IMR-90 (cell line): ENCODE measurements around the gene CRYBB1. TPM values are rescaled to one million over a fixed set of nuclear protein-coding genes. Genes with fewer than 3 reads are reported as not detected.

Experiments
- ATAC-seq: fragments of 200-7000 bp; cut with Tn5 transposase; 2 replicates; pipeline ENCODE4 v1.9.1; 2020; ENCODE audit warnings: low read depth, mild to moderate bottlenecking, moderate library complexity
- BruUV-seq: library from RNA; stranded (reverse); fragments of 400-500 nt; replicated peaks from 2 replicates; lab custom pipeline; 2021; lab: Mats Ljungman, UMichigan
- CTCF ChIA-PET: fragments of 300-600 bp; formaldehyde crosslinking; extraction: SDS; loops from one replicate; lab custom pipeline; 2021; ENCODE audit warnings: antibody characterized with exemption; lab: Yijun Ruan, JAX
- POLR2A ChIA-PET: fragments of 300-600 bp; sonication (Branson Sonifier 250); formaldehyde crosslinking; loops from one replicate; lab custom pipeline; 2022; ENCODE audit warnings: antibody characterized with exemption; ENCODE audit not compliant: unreplicated experiment; lab: Charles Lee
- DNase-seq: peaks from one replicate; pipeline ENCODE4 v3.0.0; 2013
- H2AFZ ChIP-seq: replicated peaks from 2 replicates; pipeline ENCODE3; 2013; ENCODE audit warnings: low read length, mild to moderate bottlenecking; ENCODE audit not compliant: poor library complexity
- H2AK5ac ChIP-seq: 2 replicates; pipeline ENCODE4 v1.6.1; 2013; ENCODE audit warnings: low read depth, low read length, inconsistent platforms
- H2AK9ac ChIP-seq: replicated peaks from 2 replicates; pipeline ENCODE3; 2013; ENCODE audit warnings: mild to moderate bottlenecking, low read depth, low read length, moderate library complexity; ENCODE audit not compliant: poor library complexity
- H2BK120ac ChIP-seq: 2 replicates; pipeline ENCODE4 v1.6.1; 2013; ENCODE audit warnings: low read depth, low read length, inconsistent platforms
- H2BK15ac ChIP-seq: 3 replicates; pipeline ENCODE4 v1.6.1; 2013; ENCODE audit warnings: low read depth, low read length, inconsistent platforms
- H2BK20ac ChIP-seq: 2 replicates; pipeline ENCODE4 v1.6.1; 2013; ENCODE audit warnings: low read depth, mild to moderate bottlenecking, inconsistent platforms, low read length, moderate library complexity
- H2BK5ac ChIP-seq: 2 replicates; pipeline ENCODE4 v1.6.1; 2013; ENCODE audit warnings: mild to moderate bottlenecking, low read depth, low read length, inconsistent platforms; ENCODE audit not compliant: poor library complexity, severe bottlenecking
- H3K14ac ChIP-seq: replicated peaks from 2 replicates; pipeline ENCODE4 v1.6.1; 2013; ENCODE audit warnings: low read depth, low read length, inconsistent platforms
- H3K18ac ChIP-seq: 2 replicates; pipeline ENCODE4 v1.6.1; 2013; ENCODE audit warnings: low read depth, low read length, control low read depth
- H3K23ac ChIP-seq: 2 replicates; pipeline ENCODE4 v1.6.1; 2013; ENCODE audit warnings: low read depth, low read length, inconsistent platforms
- H3K27ac ChIP-seq: 2 replicates; pipeline ENCODE4 v1.5.1; 2013; ENCODE audit warnings: mild to moderate bottlenecking, control low read depth, low read length; ENCODE audit not compliant: insufficient read depth
- H3K27me3 ChIP-seq: 2 replicates; pipeline ENCODE4 v1.6.1; 2013; ENCODE audit warnings: low read length; ENCODE audit not compliant: control insufficient read depth, insufficient read depth
- H3K36me3 ChIP-seq: 2 replicates; pipeline ENCODE4 v1.6.1; 2013; ENCODE audit warnings: low read length, mixed read lengths; ENCODE audit not compliant: control insufficient read depth, insufficient read depth
- H3K4ac ChIP-seq: 2 replicates; pipeline ENCODE4 v1.6.1; 2013; ENCODE audit warnings: low read depth, low read length, inconsistent platforms
- H3K4me1 ChIP-seq: 2 replicates; pipeline ENCODE4 v1.6.1; 2013; ENCODE audit warnings: low read length, mixed read lengths; ENCODE audit not compliant: control insufficient read depth, insufficient read depth
- H3K4me2 ChIP-seq: 2 replicates; pipeline ENCODE4 v1.6.1; 2013; ENCODE audit warnings: low read depth, mild to moderate bottlenecking, control low read depth, low read length, moderate library complexity
- H3K4me3 ChIP-seq: 2 replicates; pipeline ENCODE4 v1.5.1; 2013; ENCODE audit warnings: low read depth, mild to moderate bottlenecking, control low read depth, low read length, moderate library complexity; ENCODE audit not compliant: insufficient read depth
- H3K56ac ChIP-seq: 2 replicates; pipeline ENCODE4 v1.6.1; 2013; ENCODE audit warnings: low read length, inconsistent platforms; ENCODE audit not compliant: insufficient read depth; ENCODE audit errors: extremely low read depth
- H3K79me1 ChIP-seq, 2 experiments: 2 replicates each; pipeline ENCODE4 v1.6.1; 2013; ENCODE audit warnings: low read length in 2 of 2, inconsistent platforms in 1 of 2, low read depth in 1 of 2
- H3K9ac ChIP-seq: 2 replicates; pipeline ENCODE4 v1.6.1; 2013; ENCODE audit warnings: low read depth, low read length, control low read depth
- H3K9me1 ChIP-seq: 2 replicates; pipeline ENCODE4 v1.6.1; 2013; ENCODE audit warnings: low read length, inconsistent platforms; ENCODE audit not compliant: insufficient read depth
- H3K9me3 ChIP-seq: 2 replicates; pipeline ENCODE4 v1.6.1; 2013; ENCODE audit warnings: low read length; ENCODE audit not compliant: control insufficient read depth, insufficient read depth
- H4K20me1 ChIP-seq: 2 replicates; pipeline ENCODE4 v1.6.1; 2013; ENCODE audit warnings: low read length, inconsistent platforms; ENCODE audit not compliant: insufficient read depth
- H4K5ac ChIP-seq: 2 replicates; pipeline ENCODE4 v1.6.1; 2013; ENCODE audit warnings: mild to moderate bottlenecking, low read depth, low read length, control low read depth
- H4K8ac ChIP-seq, 2 experiments: 2 replicates each; pipeline ENCODE4 v1.6.1; 2013; ENCODE audit warnings: low read depth in 2 of 2, low read length in 2 of 2, control low read depth in 1 of 2, inconsistent platforms in 1 of 2
- H4K91ac ChIP-seq: 2 replicates; pipeline ENCODE4 v1.6.1; 2013; ENCODE audit warnings: low read depth, low read length, inconsistent platforms; ENCODE audit not compliant: insufficient read depth
- CHD1 ChIP-seq: IDR thresholded peaks from 2 replicates; pipeline ENCODE4 v1.6.1; 2012; ENCODE audit warnings: low read depth, low read length, improper control_type of control experiment
- CTCF ChIP-seq: conservative IDR thresholded peaks from 2 replicates; pipeline ENCODE4 v1.5.1; 2012; ENCODE audit warnings: mild to moderate bottlenecking, low read depth, low read length, improper control_type of control experiment
- ELK1 ChIP-seq: fragments of 150-350 bp; IDR thresholded peaks from 2 replicates; pipeline ENCODE4 v1.6.1; 2016; ENCODE audit warnings: low read depth, mild to moderate bottlenecking, low read length, moderate library complexity, borderline replicate concordance
- FOS ChIP-seq: fragments of 150-350 bp; IDR thresholded peaks from 2 replicates; pipeline ENCODE4 v1.6.1; 2016; ENCODE audit warnings: low read depth, low read length
- MAFK ChIP-seq: IDR thresholded peaks from 2 replicates; pipeline ENCODE4 v1.6.1; 2012; ENCODE audit warnings: low read depth, low read length, improper control_type of control experiment
- MAZ ChIP-seq: IDR thresholded peaks from 2 replicates; pipeline ENCODE4 v1.6.1; 2012; ENCODE audit warnings: low read depth, mild to moderate bottlenecking, low read length, improper control_type of control experiment, moderate library complexity, borderline replicate concordance
- MXI1 ChIP-seq: IDR thresholded peaks from 2 replicates; pipeline ENCODE4 v1.6.1; 2012; ENCODE audit warnings: low read depth, mild to moderate bottlenecking, low read length, moderate library complexity, borderline replicate concordance
- POLR2A ChIP-seq: IDR thresholded peaks from 2 replicates; pipeline ENCODE4 v1.6.1; 2012; ENCODE audit warnings: mild to moderate bottlenecking, low read depth, low read length
- RCOR1 ChIP-seq: IDR thresholded peaks from 2 replicates; pipeline ENCODE4 v1.6.1; 2012; ENCODE audit warnings: mild to moderate bottlenecking, low read length, improper control_type of control experiment; ENCODE audit not compliant: insufficient replicate concordance
- RFX5 ChIP-seq: IDR thresholded peaks from 2 replicates; pipeline ENCODE4 v1.8.0; 2012; ENCODE audit warnings: low read depth, mild to moderate bottlenecking, low read length, moderate library complexity
- USF2 ChIP-seq: fragments of 150-350 bp; IDR thresholded peaks from 2 replicates; pipeline ENCODE4 v1.6.1; 2017; ENCODE audit warnings: mild to moderate bottlenecking, antibody characterized with exemption, low read length, low read depth
- WGBS, 2 experiments: methylation state at CpG; one replicate each; pipeline versions ENCODE4 v1.1.5 to v1.1.7; 2013; ENCODE audit warnings: missing lambda C conversion rate in 2 of 2; ENCODE audit not compliant: insufficient read length in 1 of 2; ENCODE audit errors: extremely low coverage in 2 of 2; 5-methylcytosine and 5-hydroxymethylcytosine counted together
- dilution Hi-C: fragments of 300-500 bp; cut with HindIII; formaldehyde crosslinking; loops from one replicate; pipeline ENCODE4 v1.14.3; 2018; ENCODE audit warnings: low sequenced_read_pairs; ENCODE audit not compliant: unreplicated experiment
- in situ Hi-C: fragments of 300-500 bp; cut with MboI; formaldehyde crosslinking; loops from 3 replicates; pipeline ENCODE4 v1.14.3; 2019; ENCODE audit warnings: low sequenced_read_pairs, inconsistent platforms, mixed read lengths
- intact Hi-C: fragments of 100-400 bp; cut with micrococcal nuclease; formaldehyde crosslinking; loops from 2 replicates; pipeline ENCODE4 v1.10.0; 2022
- polyA plus RNA-seq, 3 experiments: library from polyadenylated mRNA; depleted of rRNA; stranded (reverse); fragments of >200 nt; gene quantifications; 2 replicates each; pipeline ENCODE4 v1.2.3, GENCODE V29; 2012; ENCODE audit warnings: low replicate concordance in 1 of 3
- total RNA-seq: library from RNA; depleted of rRNA; stranded (reverse); fragments of >200 nt; gene quantifications from 2 replicates; pipeline ENCODE4 v1.2.3, GENCODE V29; 2012

Gene CRYBB1
- total and polyA plus RNA-seq, 2 of the 4 experiments (the other 2 are of a cell fraction) = not detected

- Histone ChIP-seq H2AK5ac (no peak overlapping the region), H4K5ac (no peak overlapping the region), H3K9ac (no peak overlapping the region), H3K9me3 (no peaks in the 10 kb centered on the region), H3K4me1 (no peaks in the 10 kb centered on the region), H2AK9ac (no peak overlapping the region), H4K8ac (no peak overlapping the region), H3K4me2 (no peak overlapping the region), H3K14ac (no peak overlapping the region), H4K20me1 (no peaks in the 10 kb centered on the region), H3K9me1 (peaks cover 2% of the 10 kb centered on the region; the same call in 1 of the 2 replicates), H3K36me3 (no peaks in the 10 kb centered on the region), H3K23ac (no peak overlapping the region), H3K27me3 (peaks cover 28% of the 10 kb centered on the region), H2BK120ac (no peak overlapping the region), H2BK20ac (no peak overlapping the region), H3K4me3 (no peak overlapping the region), H4K91ac (no peak overlapping the region), H2BK15ac (no peak overlapping the region), H2BK5ac (no peak overlapping the region), H2AFZ (peak overlapping the region; percentile 13), H3K18ac (no peak overlapping the region), H3K56ac (no peak overlapping the region), H3K4ac (no peak overlapping the region), H3K79me1 (no peaks in the 10 kb centered on the region), H3K27ac (no peak overlapping the region)
- in situ Hi-C loops = loop anchor here (10.0 kb wide), 1 partner anchor 65 kb away; no protein-coding TSS in a partner anchor
- TF ChIP-seq MXI1 (no peak), CHD1 (no peak), CTCF (no peak), RCOR1 (no peak), FOS (no peak), MAFK (no peak), USF2 (no peak), POLR2A (no peak), ELK1 (no peak), RFX5 (no peak), MAZ (no peak)
- DNase-seq (no peak), ATAC-seq (no peak)
- dilution Hi-C loops = no loop called here
- POLR2A ChIA-PET = no interaction called here
- CTCF ChIA-PET = no interaction called here
- WGBS, 2 experiments = 80% methylated on average over 1 of the region's 11 CpGs; no CpG with 5 or more reads in 1 of the 2 experiments
- BruUV-seq = no TSS peak
- intact Hi-C loops = no loop called here
Observed at GRCh38 chr22:26599505-26599904, 18.3 kb downstream of the CRYBB1 start.
